Kidney glomerular epithelial cell (primary cell): ENCODE data around the gene EMILIN3.
"Not testable (repeated sequence)": the region's sequence is repeated elsewhere in the genome, so short reads cannot be mapped to it uniquely, and the experiment has no call there.

Experiments used
- DNase-seq: peaks from one replicate; lab custom pipeline; 2025; lab: John Stamatoyannopoulos, UW

The EMILIN3 gene

DNA sequence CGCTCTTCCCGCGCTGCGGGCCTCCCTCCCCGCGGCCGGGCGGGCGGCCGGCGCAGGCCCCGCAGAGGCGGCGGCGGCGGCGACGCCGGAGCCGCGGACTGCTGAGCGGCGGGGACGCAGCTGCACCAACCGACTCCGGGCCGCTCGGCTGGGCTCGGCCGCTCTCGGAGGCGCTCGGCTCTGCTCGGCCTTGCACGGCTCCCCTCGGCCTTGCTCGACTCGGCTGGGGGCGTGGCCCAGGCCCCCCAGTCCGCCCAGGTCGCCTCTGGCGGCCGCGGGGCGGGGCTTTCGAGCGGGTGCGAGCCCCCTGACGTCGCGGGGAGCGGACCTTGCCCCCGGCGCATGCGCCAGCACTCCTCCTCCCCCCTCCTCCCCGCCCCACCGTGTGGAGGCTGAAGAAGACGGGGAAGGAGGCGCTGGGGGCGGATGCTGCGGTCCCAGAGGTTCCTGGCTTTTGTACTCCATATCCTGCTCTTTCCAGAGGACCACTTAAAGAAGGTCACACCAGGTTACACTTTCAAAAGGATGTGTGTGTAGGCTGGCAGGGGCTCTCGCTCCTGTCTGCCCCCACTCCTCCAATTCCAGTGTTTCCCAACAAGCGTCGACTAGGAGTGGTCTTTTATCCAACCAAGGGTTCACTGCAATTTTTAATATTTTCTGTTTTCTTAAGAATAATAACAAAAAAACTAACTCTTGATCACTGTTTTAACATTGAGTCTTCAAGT, 48.9 kb downstream of the EMILIN3 start, which contains the start of gene ZHX3:
TSS of gene ZHX3 (minus strand) at position 186 of the 725 bp plus-strand sequence. CDS start 112,815 bp downstream, outside the sequence.
- peak; percentile 86 for DNase-seq

DNA sequence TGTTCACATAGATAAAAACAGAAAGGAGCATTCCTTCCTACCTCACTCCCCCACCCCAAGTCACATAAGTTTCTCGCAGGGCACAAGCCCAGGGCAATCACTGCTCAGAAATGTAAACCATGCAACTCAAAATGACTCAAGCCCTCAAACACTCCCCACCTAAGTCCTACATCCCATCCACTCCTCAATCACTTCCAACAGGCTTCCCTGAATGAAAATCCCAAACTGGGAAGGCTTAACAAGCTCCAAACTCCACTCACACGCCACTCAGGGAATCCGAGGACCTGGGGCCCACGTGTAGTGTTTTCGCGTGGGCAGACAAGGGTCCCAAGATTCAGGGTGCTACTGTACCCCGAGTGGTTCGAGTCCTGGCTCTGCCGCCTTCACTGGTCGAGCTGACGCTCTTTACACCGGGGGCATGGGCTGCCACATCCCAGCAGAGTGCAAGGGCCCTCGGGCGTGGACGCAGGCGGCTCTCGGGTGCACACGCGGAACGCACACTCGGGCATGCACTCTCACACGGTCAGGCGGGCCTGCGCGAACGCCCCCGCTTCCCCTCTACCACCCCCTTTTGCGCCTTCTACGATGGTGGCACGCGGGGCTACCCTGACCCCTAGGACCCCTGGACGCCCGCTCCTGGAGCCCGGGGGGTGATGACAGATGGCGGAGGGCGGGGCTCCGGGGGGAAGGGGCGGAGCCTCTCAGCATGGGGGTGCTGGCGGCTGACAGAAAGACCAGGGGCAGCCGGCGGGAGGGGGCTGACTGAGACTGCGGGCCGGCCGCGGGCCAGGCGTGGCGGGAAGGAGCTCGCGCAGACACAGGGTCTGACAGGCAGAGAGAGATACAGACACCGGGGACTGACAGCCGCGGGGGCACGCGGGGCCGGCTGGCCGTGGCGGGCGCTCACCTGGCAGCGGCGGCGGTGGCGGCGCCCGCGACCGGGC, 49.7 kb downstream of the EMILIN3 start:
- peak; percentile 57 for DNase-seq

DNA sequence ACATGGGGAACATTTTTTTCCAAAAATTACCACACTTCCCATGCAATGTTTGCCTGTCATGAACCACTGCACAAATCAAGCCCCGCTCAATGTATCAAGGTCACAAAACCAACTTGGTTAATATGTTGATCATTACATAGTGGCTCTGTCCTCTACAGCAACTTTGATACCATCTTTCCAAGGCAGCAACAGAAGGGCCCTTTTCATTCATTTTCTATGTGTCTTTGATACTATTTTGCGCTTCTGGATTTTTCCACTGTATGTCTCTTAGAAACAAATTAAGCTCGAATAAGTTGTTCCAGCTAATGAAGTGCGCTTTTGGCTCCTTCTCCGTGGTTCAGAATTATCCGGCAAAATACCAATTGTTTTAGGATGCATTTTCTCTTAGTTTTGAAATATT, 50.6 kb downstream of the EMILIN3 start:
- DNase-seq: no peak

DNA sequence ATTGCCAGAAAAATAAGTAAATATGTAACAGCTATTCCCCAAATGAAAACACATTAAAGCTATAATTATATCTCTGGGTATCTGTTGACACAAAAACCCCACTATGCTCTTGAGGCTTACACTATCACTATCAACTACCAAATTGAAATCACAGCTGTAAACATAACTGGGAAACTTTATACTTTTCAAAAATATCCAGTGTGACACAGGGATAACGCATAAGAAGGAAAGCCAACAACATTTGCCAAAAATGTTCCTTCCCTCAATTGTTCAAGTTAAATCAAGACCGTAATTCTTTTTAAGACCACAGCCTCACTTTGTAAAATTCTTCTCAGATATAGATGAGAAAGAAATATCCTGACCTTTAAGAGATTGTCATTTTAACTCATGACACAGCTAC, 52.2 kb downstream of the EMILIN3 start:
- DNase-seq: no peak

DNA sequence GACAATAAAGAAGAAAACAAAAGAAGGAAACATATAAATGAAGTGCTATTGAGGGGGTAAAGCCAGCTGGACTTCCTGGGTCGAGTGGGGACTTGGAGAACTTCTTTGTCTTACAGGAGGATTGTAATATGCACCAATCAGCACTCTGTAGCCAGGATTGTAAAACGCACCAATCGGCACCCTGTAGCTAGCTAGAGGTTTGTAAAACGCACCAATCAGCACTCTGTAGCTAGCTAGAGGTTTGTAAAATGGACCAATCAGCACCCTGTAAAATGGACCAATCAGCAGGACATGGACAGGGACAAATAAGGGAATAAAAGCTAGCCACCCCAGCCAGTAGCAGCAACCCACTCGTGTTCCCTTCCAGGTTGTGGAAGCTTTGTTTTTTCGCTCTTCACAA, 54.6 kb downstream of the EMILIN3 start:
- not testable (repeated sequence) for DNase-seq
